ENCODE results near the gene PALB2.

PALB2 gene

DNA sequence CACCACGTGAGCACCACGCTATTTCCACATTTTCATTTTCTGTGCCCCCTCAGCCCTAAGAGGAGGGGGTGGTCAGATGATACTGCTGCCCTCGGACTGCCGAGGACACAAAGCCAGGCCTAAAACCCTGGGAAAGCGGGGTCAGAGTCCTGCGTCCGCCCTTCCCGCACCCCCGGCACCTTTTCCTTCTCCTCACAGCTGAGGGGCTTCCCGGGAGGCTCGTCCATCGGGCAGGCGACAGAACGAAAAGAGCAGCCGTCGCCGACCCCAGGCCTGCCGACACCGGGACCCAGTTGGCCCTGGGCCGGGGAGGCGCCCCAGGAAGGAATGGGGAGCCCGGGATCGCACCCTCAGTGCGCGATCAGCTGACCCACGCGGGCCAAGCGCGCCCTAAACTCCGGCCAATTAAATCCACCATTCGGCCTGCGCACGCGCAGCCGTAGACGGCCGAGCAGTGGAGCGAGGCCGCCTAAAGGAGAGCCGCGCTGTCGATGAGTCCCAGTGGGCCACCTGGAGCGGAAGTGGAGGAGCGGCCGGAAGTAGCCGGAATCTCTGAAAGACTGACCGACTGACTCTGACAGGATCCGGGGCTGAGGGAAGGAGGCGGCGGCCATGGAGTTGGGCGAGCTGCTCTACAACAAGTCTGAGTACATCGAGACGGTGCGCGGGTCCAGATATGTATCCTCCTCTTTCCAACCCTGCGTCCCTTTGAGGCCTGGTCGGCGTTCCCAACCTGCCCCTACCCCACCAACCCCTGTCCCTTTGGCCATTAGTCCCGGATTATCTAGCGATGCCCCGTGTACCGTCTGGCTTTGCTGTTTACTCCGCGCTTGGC is at the start of gene PALB2, which contains the start of gene DCTN5:
TSS of gene PALB2 (minus strand) at position 380 of the 835 bp plus-strand sequence. CDS start at position 227, 153 bp downstream.
TSS of gene DCTN5 (plus strand) at position 536 of the 835 bp plus-strand sequence. CDS start at position 613, 77 bp downstream.
- Histone ChIP-seq H3K9ac (ENCODE audit: low read length) (peak within 1 kb of the TSS; percentile 93), H3K4me2 (ENCODE audit: low read length) (peak within 1 kb of the TSS; percentile 96), H3K36me3 (replicated peaks; ENCODE audit: low read depth, low read length) (peaks cover 16% of the 10 kb centered on the region), H3K9me3 (ENCODE audit: insufficient read depth, low read length) (no peaks in the 10 kb centered on the region), H4K20me1 (ENCODE audit: insufficient read depth, low read length) (0 out of 2 replicates have a peak, but pooled peaks cover 4% of the 10 kb centered on the region), H3K27ac (ENCODE audit: low read length) (peak within 1 kb of the TSS; percentile 66), H2AFZ (ENCODE audit: low read depth, low read length) (peak within 1 kb of the TSS; percentile 81), H3K4me3 (ENCODE audit: low read length) (peak within 1 kb of the TSS; percentile 91), H3K4me1 (ENCODE audit: low read length) (peaks cover 16% of the 10 kb centered on the region), H3K79me2 (ENCODE audit: low read length) (peaks cover 39% of the 10 kb centered on the region), H3K27me3 (ENCODE audit: low read depth, low read length) (no peaks in the 10 kb centered on the region)
- TF ChIP-seq EZH2phosphoT487 (IDR thresholded peaks at IDR 0.05; ENCODE audit: low read depth) (no peak), CTCF (IDR thresholded peaks at IDR 0.05; ENCODE audit: low read depth, low read length) (no peak)

- H3K9ac ChIP-seq (ENCODE audit: low read length): no peak overlapping the region
- H3K4me3 ChIP-seq (ENCODE audit: low read length): no peak overlapping the region
- no peaks in the 10 kb centered on the region; the same call in 1 of the 2 replicates for H3K79me2 ChIP-seq (ENCODE audit: low read length)
- H3K9me3 ChIP-seq (ENCODE audit: insufficient read depth, low read length): no peaks in the 10 kb centered on the region
- H3K27ac ChIP-seq (ENCODE audit: low read length): no peak overlapping the region
- H3K4me2 ChIP-seq (ENCODE audit: low read length): no peak overlapping the region
- H3K4me1 ChIP-seq (ENCODE audit: low read length): no peaks in the 10 kb centered on the region
- peaks cover 55% of the 10 kb centered on the region for H3K36me3 ChIP-seq (replicated peaks; ENCODE audit: low read depth, low read length)
- no peak overlapping the region for H2AFZ ChIP-seq (ENCODE audit: low read depth, low read length)
- no peaks in the 10 kb centered on the region for H3K27me3 ChIP-seq (ENCODE audit: low read depth, low read length)
- H4K20me1 ChIP-seq (ENCODE audit: insufficient read depth, low read length): peaks cover 19% of the 10 kb centered on the region
- TF ChIP-seq CTCF (IDR thresholded peaks at IDR 0.05; ENCODE audit: low read depth, low read length): no peak
- TF ChIP-seq EZH2phosphoT487 (IDR thresholded peaks at IDR 0.05; ENCODE audit: low read depth): no peak
Observed at GRCh38 chr16:23689442-23690187, 48.5 kb upstream of the PALB2 start.

GRCh38 chr16:23687034-23687808 is 46.1 kb upstream of the PALB2 start:
- Histone ChIP-seq H3K27me3 (ENCODE audit: low read depth, low read length) (no peaks in the 10 kb centered on the region), H3K79me2 (ENCODE audit: low read length) (peaks cover 12% of the 10 kb centered on the region), H3K36me3 (replicated peaks; ENCODE audit: low read depth, low read length) (peaks cover 70% of the 10 kb centered on the region), H3K4me3 (ENCODE audit: low read length) (no peak overlapping the region), H2AFZ (ENCODE audit: low read depth, low read length) (no peak overlapping the region), H4K20me1 (ENCODE audit: insufficient read depth, low read length) (peaks cover 31% of the 10 kb centered on the region), H3K4me2 (ENCODE audit: low read length) (no peak overlapping the region), H3K9ac (ENCODE audit: low read length) (no peak overlapping the region), H3K9me3 (ENCODE audit: insufficient read depth, low read length) (no peaks in the 10 kb centered on the region), H3K27ac (ENCODE audit: low read length) (no peak overlapping the region), H3K4me1 (ENCODE audit: low read length) (no peaks in the 10 kb centered on the region)
- TF ChIP-seq EZH2phosphoT487 (IDR thresholded peaks at IDR 0.05; ENCODE audit: low read depth) (no peak), CTCF (IDR thresholded peaks at IDR 0.05; ENCODE audit: low read depth, low read length) (no peak)

Measured in OCI-LY3 (cell line).